MM.1S (cell line): ENCODE results near the gene ZNF575.

Experiments
- CTCF ChIP-seq: fragments of 300-600 bp; sonication (generic); IDR thresholded peaks from 2 replicates; pipeline ENCODE4 v1.5.1; 2016; ENCODE audit warnings: antibody characterized with exemption, low read length, mixed read lengths
- EZH2 ChIP-seq: fragments of 300-600 bp; sonication (generic); optimal IDR thresholded peaks from 2 replicates; pipeline ENCODE3; 2017; ENCODE audit warnings: low read depth, mild to moderate bottlenecking, antibody characterized with exemption, low read length, mixed read lengths
- EZH2phosphoT487 ChIP-seq: fragments of 300-600 bp; sonication (generic); IDR thresholded peaks from 2 replicates; pipeline ENCODE4 v1.6.1; 2018; ENCODE audit warnings: antibody characterized with exemption, low read length

- no peak for TF ChIP-seq CTCF
- TF ChIP-seq EZH2 = no peak
- no peak for TF ChIP-seq EZH2phosphoT487
Measured at GRCh38 chr19:43564800-43565199, 31.8 kb downstream of the ZNF575 start.
